ENCODE results near the gene CHRNA4. TPM values are rescaled to one million over a fixed set of nuclear protein-coding genes. Genes with fewer than 3 reads are reported as not detected.

CHRNA4 gene
- total and polyA plus RNA-seq, 2 donors (not counting 1 experiment from before 2014, with no cell fraction given) = not detected

- H3K4me2 ChIP-seq (ENCODE audit: extremely low read depth, insufficient read depth, low read length) = no peak overlapping the region
- no peak overlapping the region for H2AFZ ChIP-seq (ENCODE audit: low read length)
- H3K27ac ChIP-seq (ENCODE audit: insufficient read depth, low read length) = no peak overlapping the region
- no peak overlapping the region for H3K4me3 ChIP-seq (replicated peaks in 1 of 4; ENCODE audit: control extremely low read depth in 1 of 4, insufficient read depth in 1 of 4, low read depth in 3 of 4, low read length in 4 of 4)
- DNase-seq (ENCODE audit: low read depth in 2 of 2) = no peak
- no peaks in the 10 kb centered on the region for H3K27me3 ChIP-seq (ENCODE audit: control insufficient read depth, insufficient read depth, low read length)
- no peaks in the 10 kb centered on the region for H4K20me1 ChIP-seq (ENCODE audit: control insufficient read depth, extremely low read depth, insufficient read depth, low read length)
- no peak for TF ChIP-seq EZH2 (IDR thresholded peaks at IDR 0.05; ENCODE audit: low read length, missing control alignments)
- no peak for TF ChIP-seq CTCF (conservative IDR thresholded peaks at IDR 0.05 in 1 of 2, IDR thresholded peaks at IDR 0.05 in 1 of 2; ENCODE audit: low read depth in 1 of 2, low read length in 2 of 2)
- H3K9ac ChIP-seq (ENCODE audit: insufficient read depth, low read length) = no peak overlapping the region
- no peaks in the 10 kb centered on the region for H3K79me2 ChIP-seq (ENCODE audit: control insufficient read depth, insufficient read depth, low read length)
- H3K4me1 ChIP-seq (ENCODE audit: control insufficient read depth, extremely low read depth, insufficient read depth, low read length) = no peaks in the 10 kb centered on the region
- no peaks in the 10 kb centered on the region for H3K9me3 ChIP-seq (ENCODE audit: control insufficient read depth, insufficient read depth, low read depth, low read length)
- H3K36me3 ChIP-seq (ENCODE audit: control insufficient read depth, insufficient read depth, low read length) = no peaks in the 10 kb centered on the region
Observed at GRCh38 chr20:63314566-63315239, 46.4 kb downstream of the CHRNA4 start.

- Histone ChIP-seq H4K20me1 (ENCODE audit: control insufficient read depth, extremely low read depth, insufficient read depth, low read length) (no peaks in the 10 kb centered on the region), H3K4me2 (ENCODE audit: extremely low read depth, insufficient read depth, low read length) (no peak overlapping the region), H3K9me3 (ENCODE audit: control insufficient read depth, insufficient read depth, low read depth, low read length) (no peaks in the 10 kb centered on the region), H2AFZ (ENCODE audit: low read length) (no peak overlapping the region), H3K9ac (ENCODE audit: insufficient read depth, low read length) (no peak overlapping the region), H3K4me1 (ENCODE audit: control insufficient read depth, extremely low read depth, insufficient read depth, low read length) (no peaks in the 10 kb centered on the region), H3K27ac (ENCODE audit: insufficient read depth, low read length) (no peak overlapping the region), H3K27me3 (ENCODE audit: control insufficient read depth, insufficient read depth, low read length) (no peaks in the 10 kb centered on the region), H3K79me2 (ENCODE audit: control insufficient read depth, insufficient read depth, low read length) (no peaks in the 10 kb centered on the region), H3K36me3 (ENCODE audit: control insufficient read depth, insufficient read depth, low read length) (no peaks in the 10 kb centered on the region), H3K4me3 (replicated peaks in 1 of 4; ENCODE audit: control extremely low read depth in 1 of 4, insufficient read depth in 1 of 4, low read depth in 3 of 4, low read length in 4 of 4) (no peak overlapping the region)
- TF ChIP-seq CTCF (conservative IDR thresholded peaks at IDR 0.05 in 1 of 2, IDR thresholded peaks at IDR 0.05 in 1 of 2; ENCODE audit: low read depth in 1 of 2, low read length in 2 of 2) (no peak), EZH2 (IDR thresholded peaks at IDR 0.05; ENCODE audit: low read length, missing control alignments) (no peak)
- DNase-seq (ENCODE audit: low read depth in 2 of 2) = no peak
Observed at GRCh38 chr20:63314015-63314471, 47.1 kb downstream of the CHRNA4 start.

- Histone ChIP-seq H3K27me3 (ENCODE audit: control insufficient read depth, insufficient read depth, low read length) (no peaks in the 10 kb centered on the region), H3K4me2 (ENCODE audit: extremely low read depth, insufficient read depth, low read length) (no peak overlapping the region), H3K27ac (ENCODE audit: insufficient read depth, low read length) (no peak overlapping the region), H3K9ac (ENCODE audit: insufficient read depth, low read length) (no peak overlapping the region), H3K36me3 (ENCODE audit: control insufficient read depth, insufficient read depth, low read length) (no peaks in the 10 kb centered on the region), H2AFZ (ENCODE audit: low read length) (no peak overlapping the region), H4K20me1 (ENCODE audit: control insufficient read depth, extremely low read depth, insufficient read depth, low read length) (no peaks in the 10 kb centered on the region), H3K4me3 (replicated peaks in 1 of 4; ENCODE audit: control extremely low read depth in 1 of 4, insufficient read depth in 1 of 4, low read depth in 3 of 4, low read length in 4 of 4) (no peak overlapping the region), H3K79me2 (ENCODE audit: control insufficient read depth, insufficient read depth, low read length) (no peaks in the 10 kb centered on the region), H3K9me3 (ENCODE audit: control insufficient read depth, insufficient read depth, low read depth, low read length) (no peaks in the 10 kb centered on the region), H3K4me1 (ENCODE audit: control insufficient read depth, extremely low read depth, insufficient read depth, low read length) (no peaks in the 10 kb centered on the region)
- no peak for TF ChIP-seq EZH2 (IDR thresholded peaks at IDR 0.05; ENCODE audit: low read length, missing control alignments)
- no peak for TF ChIP-seq CTCF (conservative IDR thresholded peaks at IDR 0.05 in 1 of 2, IDR thresholded peaks at IDR 0.05 in 1 of 2; ENCODE audit: low read depth in 1 of 2, low read length in 2 of 2)
- DNase-seq (ENCODE audit: low read depth in 2 of 2) = no peak
Observed at GRCh38 chr20:63313349-63314014, 47.7 kb downstream of the CHRNA4 start.

Data from fibroblast of lung (primary cell).